ENCODE results near the gene FNIP2. TPM values are rescaled to one million over a fixed set of nuclear protein-coding genes. Genes with fewer than 3 reads are reported as not detected.
"Not testable (repeated sequence)": the region's sequence is repeated elsewhere in the genome, so short reads cannot be mapped to it uniquely, and the experiment has no call there.

The FNIP2 gene
- total RNA-seq, 8 experiments from 2014 or later: 16.2 to 47.4 (median 27.3) TPM

DNA sequence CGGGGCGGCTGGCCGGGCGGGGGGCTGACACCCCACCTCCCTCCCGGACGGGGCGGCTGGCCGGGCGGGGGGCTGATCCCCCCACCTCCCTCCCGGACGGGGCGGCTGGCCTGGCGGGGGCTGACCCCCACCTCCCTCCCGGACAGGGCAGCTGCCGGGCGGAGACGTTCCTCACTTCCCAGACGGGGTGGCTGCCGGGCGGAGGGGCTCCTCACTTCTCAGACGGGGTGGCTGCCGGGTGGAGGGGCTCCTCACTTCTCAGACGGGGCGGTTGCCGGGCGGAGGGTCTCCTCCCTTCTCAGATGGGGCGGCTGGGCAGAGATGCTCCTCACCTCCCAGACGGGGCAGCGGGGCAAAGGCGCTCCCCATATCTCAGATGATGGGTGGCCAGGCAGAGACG is 22.3 kb upstream of the FNIP2 start:
- not testable (repeated sequence) for H3K4me1 ChIP-seq (replicated peaks in 1 of 2); H3K27ac ChIP-seq; H3K4me3 ChIP-seq; ATAC-seq (replicated peaks in 6 of 8)
- in situ Hi-C loops (cut with MboI; ENCODE audit: low pct_unique_long_range_greater_than_20kb in 2 of 9, low sequenced_read_pairs in 9 of 9, unreplicated experiment in 9 of 9): loop anchor here in 4 of 9 experiments (25.0 kb wide), 3 partner anchors 91 to 691 kb away; no protein-coding TSS in a partner anchor
- no CpG with 5 or more reads among the region's 31 CpGs for WGBS, 10 experiments

- no peak overlapping the region for H3K27ac ChIP-seq
- H3K4me3 ChIP-seq: no peak overlapping the region
- ATAC-seq (replicated peaks in 6 of 8): no peak
- in situ Hi-C loops (cut with MboI; ENCODE audit: low pct_unique_long_range_greater_than_20kb in 2 of 9, low sequenced_read_pairs in 9 of 9, unreplicated experiment in 9 of 9): no loop called here
- H3K4me1 ChIP-seq (replicated peaks in 1 of 2): no peaks in the 10 kb centered on the region
- WGBS, 10 experiments: 52 to 100% (median 79%) methylated on average over 1 to 3 of the region's 3 CpGs
Observed at GRCh38 chr4:158750379-158750778, 18.4 kb upstream of the FNIP2 start.

- ATAC-seq (replicated peaks in 6 of 8): no peak
- 86 to 100% (median 97%) methylated on average over 1 to 5 of the region's 5 CpGs for WGBS, 10 experiments
- H3K27ac ChIP-seq: no peak overlapping the region
- in situ Hi-C loops (cut with MboI; ENCODE audit: low pct_unique_long_range_greater_than_20kb in 2 of 9, low sequenced_read_pairs in 9 of 9, unreplicated experiment in 9 of 9): no loop called here
- H3K4me1 ChIP-seq (replicated peaks in 1 of 2): no peaks in the 10 kb centered on the region
- no peak overlapping the region for H3K4me3 ChIP-seq
Observed at GRCh38 chr4:158754385-158755180, 14.2 kb upstream of the FNIP2 start.

- H3K4me1 ChIP-seq (replicated peaks in 1 of 2); ATAC-seq (replicated peaks in 6 of 8); H3K4me3 ChIP-seq; in situ Hi-C loops (cut with MboI; ENCODE audit: low pct_unique_long_range_greater_than_20kb in 2 of 9, low sequenced_read_pairs in 9 of 9, unreplicated experiment in 9 of 9); H3K27ac ChIP-seq: not testable (repeated sequence)
- WGBS, 10 experiments: 60 to 100% (median 86%) methylated on average over 1 to 6 of the region's 7 CpGs; no CpG with 5 or more reads in 1 of the 10 experiments
Observed at GRCh38 chr4:158755819-158756218, 13.0 kb upstream of the FNIP2 start.

GRCh38 chr4:158756588-158756987 is 12.2 kb upstream of the FNIP2 start:
- H3K27ac ChIP-seq: no peak overlapping the region
- no peaks in the 10 kb centered on the region for H3K4me1 ChIP-seq (replicated peaks in 1 of 2)
- no peak overlapping the region for H3K4me3 ChIP-seq
- no peak for ATAC-seq (replicated peaks in 6 of 8)
- in situ Hi-C loops (cut with MboI; ENCODE audit: low pct_unique_long_range_greater_than_20kb in 2 of 9, low sequenced_read_pairs in 9 of 9, unreplicated experiment in 9 of 9): no loop called here

GRCh38 chr4:158758142-158758541 is 10.7 kb upstream of the FNIP2 start:
- H3K4me3 ChIP-seq: no peak overlapping the region
- no peak overlapping the region for H3K27ac ChIP-seq
- in situ Hi-C loops (cut with MboI; ENCODE audit: low pct_unique_long_range_greater_than_20kb in 2 of 9, low sequenced_read_pairs in 9 of 9, unreplicated experiment in 9 of 9): no loop called here
- no peak for ATAC-seq (replicated peaks in 6 of 8)
- WGBS, 10 experiments: 46 to 89% (median 75%) methylated on average over 2 to 4 of the region's 4 CpGs; no CpG with 5 or more reads in 1 of the 10 experiments
- H3K4me1 ChIP-seq (replicated peaks in 1 of 2): no peaks in the 10 kb centered on the region

DNA sequence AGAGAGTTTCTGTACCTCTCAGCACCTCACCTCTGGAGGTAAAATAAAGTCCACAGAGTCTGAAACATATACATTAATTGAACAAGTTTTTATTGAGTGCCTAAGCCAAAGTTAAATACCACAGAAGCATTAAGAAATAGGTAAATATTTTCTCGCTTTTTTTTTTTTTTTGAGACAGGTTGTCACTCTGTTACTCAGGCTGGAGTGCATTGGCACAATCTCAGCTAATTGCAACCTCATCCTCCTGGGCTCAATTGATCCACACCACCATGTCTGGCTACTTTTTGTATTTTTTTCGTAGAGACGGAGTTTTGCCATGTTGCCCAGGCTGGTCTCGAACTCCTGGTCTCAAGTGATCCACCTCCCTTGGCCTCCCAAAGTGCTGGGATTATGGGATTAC is 10.1 kb upstream of the FNIP2 start:
- no peak overlapping the region for H3K4me3 ChIP-seq
- in situ Hi-C loops (cut with MboI; ENCODE audit: low pct_unique_long_range_greater_than_20kb in 2 of 9, low sequenced_read_pairs in 9 of 9, unreplicated experiment in 9 of 9): no loop called here
- WGBS, 10 experiments: 72 to 97% (median 88%) methylated on average over 1 to 4 of the region's 4 CpGs; no CpG with 5 or more reads in 1 of the 10 experiments
- no peak for ATAC-seq (replicated peaks in 6 of 8)
- no peaks in the 10 kb centered on the region for H3K4me1 ChIP-seq (replicated peaks in 1 of 2)
- no peak overlapping the region for H3K27ac ChIP-seq

GRCh38 chr4:158759539-158759938 is 9.3 kb upstream of the FNIP2 start:
- ATAC-seq (replicated peaks in 6 of 8); H3K4me3 ChIP-seq; in situ Hi-C loops (cut with MboI; ENCODE audit: low pct_unique_long_range_greater_than_20kb in 2 of 9, low sequenced_read_pairs in 9 of 9, unreplicated experiment in 9 of 9); H3K27ac ChIP-seq; H3K4me1 ChIP-seq (replicated peaks in 1 of 2): not testable (repeated sequence)
- WGBS, 10 experiments: 90% methylated on average over 2 of the region's 20 CpGs; no CpG with 5 or more reads in 9 of the 10 experiments

- in situ Hi-C loops (cut with MboI; ENCODE audit: low pct_unique_long_range_greater_than_20kb in 2 of 9, low sequenced_read_pairs in 9 of 9, unreplicated experiment in 9 of 9): no loop called here
- ATAC-seq (replicated peaks in 6 of 8): no peak
- no peak overlapping the region for H3K4me3 ChIP-seq
- 0 to 85% (median 39%) methylated on average over 1 to 3 of the region's 4 CpGs; no CpG with 5 or more reads in 6 of the 10 experiments for WGBS, 10 experiments
- no peaks in the 10 kb centered on the region for H3K4me1 ChIP-seq (replicated peaks in 1 of 2)
- no peak overlapping the region for H3K27ac ChIP-seq
Observed at GRCh38 chr4:158760866-158761265, 8.0 kb upstream of the FNIP2 start.

GRCh38 chr4:158762553-158762952 is 6.3 kb upstream of the FNIP2 start:
- H3K4me3 ChIP-seq: no peak overlapping the region
- 53 to 100% (median 84%) methylated on average over 1 to 4 of the region's 4 CpGs; no CpG with 5 or more reads in 2 of the 10 experiments for WGBS, 10 experiments
- in situ Hi-C loops (cut with MboI; ENCODE audit: low pct_unique_long_range_greater_than_20kb in 2 of 9, low sequenced_read_pairs in 9 of 9, unreplicated experiment in 9 of 9): no loop called here
- no peak overlapping the region for H3K27ac ChIP-seq
- peaks cover 0 to 3% of the 10 kb centered on the region in 2 donors for H3K4me1 ChIP-seq (replicated peaks in 1 of 2)
- ATAC-seq (replicated peaks in 6 of 8): no peak

DNA sequence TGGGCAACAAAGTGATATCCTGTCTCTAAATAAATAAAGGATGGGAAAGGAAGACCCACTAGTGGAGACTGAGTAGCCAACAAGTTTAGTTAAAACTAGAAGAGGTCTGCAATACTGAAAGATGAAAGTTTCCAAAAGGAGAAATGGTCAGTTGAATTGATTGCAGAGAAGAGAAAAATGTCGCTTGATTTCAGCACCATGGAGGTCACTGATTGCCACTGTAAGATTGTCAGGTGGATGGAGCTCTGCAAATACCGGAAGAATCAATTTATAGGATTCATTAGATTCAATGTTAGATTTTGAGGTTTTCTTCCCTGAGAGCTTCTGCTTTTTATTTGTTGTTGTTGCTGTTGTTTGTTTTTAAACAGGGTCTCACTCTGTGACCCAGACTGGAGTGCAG is 5.4 kb upstream of the FNIP2 start:
- peaks cover 4 to 7% of the 10 kb centered on the region in 2 donors for H3K4me1 ChIP-seq (replicated peaks in 1 of 2)
- no peak for ATAC-seq (replicated peaks in 6 of 8)
- H3K27ac ChIP-seq: no peak overlapping the region
- 0 to 50% (median 44%) methylated on average over 1 to 2 of the region's 2 CpGs; no CpG with 5 or more reads in 3 of the 10 experiments for WGBS, 10 experiments
- in situ Hi-C loops (cut with MboI; ENCODE audit: low pct_unique_long_range_greater_than_20kb in 2 of 9, low sequenced_read_pairs in 9 of 9, unreplicated experiment in 9 of 9): no loop called here
- H3K4me3 ChIP-seq: no peak overlapping the region

- Histone ChIP-seq H3K4me3 (no peak overlapping the region), H3K4me1 (replicated peaks in 1 of 2) (peaks cover 13 to 20% of the 10 kb centered on the region in 2 donors), H3K27ac (no peak overlapping the region)
- in situ Hi-C loops (cut with MboI; ENCODE audit: low pct_unique_long_range_greater_than_20kb in 2 of 9, low sequenced_read_pairs in 9 of 9, unreplicated experiment in 9 of 9): no loop called here
- WGBS, 10 experiments: 83 to 100% (median 98%) methylated on average over 1 to 5 of the region's 6 CpGs
- no peak for ATAC-seq (replicated peaks in 6 of 8)
Observed at GRCh38 chr4:158766434-158767044, 2.3 kb upstream of the FNIP2 start.

GRCh38 chr4:158767451-158767850 is 1.4 kb upstream of the FNIP2 start:
- no peak for ATAC-seq (replicated peaks in 6 of 8)
- Histone ChIP-seq H3K4me3 (no peak overlapping the region), H3K4me1 (replicated peaks in 1 of 2) (peaks cover 13 to 23% of the 10 kb centered on the region in 2 donors), H3K27ac (no peak overlapping the region)
- in situ Hi-C loops (cut with MboI; ENCODE audit: low pct_unique_long_range_greater_than_20kb in 2 of 9, low sequenced_read_pairs in 9 of 9, unreplicated experiment in 9 of 9): no loop called here
- 0 to 100% (median 50%) methylated on average over 1 to 2 of the region's 2 CpGs; no CpG with 5 or more reads in 1 of the 10 experiments for WGBS, 10 experiments
